NCI-H128 (cell line): ENCODE measurements around the gene ZNF658.
"Not testable (repeated sequence)": the region's sequence is repeated elsewhere in the genome, so short reads cannot be mapped to it uniquely, and the experiment has no call there.

Experiments used
- DNase-seq: peaks from one replicate; lab custom pipeline; 2025; ENCODE audit not compliant: unreplicated experiment; lab: John Stamatoyannopoulos, UW

Gene ZNF658

GRCh38 chr9:66900490-66901131 is at the start of gene ZNF658:
TSS of gene ZNF658 (plus strand) at chr9:66900725. CDS start at chr9:66903562, 2,837 bp downstream.
- not testable (repeated sequence) for DNase-seq

GRCh38 chr9:66861732-66862131 is 38.8 kb upstream of the ZNF658 start:
- not testable (repeated sequence) for DNase-seq

GRCh38 chr9:66868660-66869059 is 31.9 kb upstream of the ZNF658 start:
- not testable (repeated sequence) for DNase-seq

- DNase-seq: not testable (repeated sequence)
Observed at GRCh38 chr9:66880605-66881004, 19.9 kb upstream of the ZNF658 start.

GRCh38 chr9:66881847-66882246 is 18.7 kb upstream of the ZNF658 start:
- DNase-seq: not testable (repeated sequence)

- DNase-seq: not testable (repeated sequence)
Observed at GRCh38 chr9:66890334-66890733, 10.2 kb upstream of the ZNF658 start.

GRCh38 chr9:66901141-66901540 is 616 bp downstream of the ZNF658 start:
- DNase-seq: not testable (repeated sequence)

- DNase-seq: not testable (repeated sequence)
Observed at GRCh38 chr9:66909560-66909959, 9.0 kb downstream of the ZNF658 start.

GRCh38 chr9:66920072-66920471 is 19.5 kb downstream of the ZNF658 start:
- DNase-seq: not testable (repeated sequence)

GRCh38 chr9:66936194-66936870 is 35.8 kb downstream of the ZNF658 start:
- not testable (repeated sequence) for DNase-seq

- not testable (repeated sequence) for DNase-seq
Observed at GRCh38 chr9:66937662-66938061, 37.1 kb downstream of the ZNF658 start.

GRCh38 chr9:66938322-66938721 is 37.8 kb downstream of the ZNF658 start:
- DNase-seq: not testable (repeated sequence)

- not testable (repeated sequence) for DNase-seq
Observed at GRCh38 chr9:66939878-66940830, 39.6 kb downstream of the ZNF658 start.

GRCh38 chr9:66942400-66943155 is 42.1 kb downstream of the ZNF658 start:
- not testable (repeated sequence) for DNase-seq

- not testable (repeated sequence) for DNase-seq
Observed at GRCh38 chr9:66952576-66952975, 52.1 kb downstream of the ZNF658 start.
